SK-N-SH treated with all-trans-retinoic acid at 6 μM for 48 hours (cell line): ENCODE data around the gene DNAJC24.

ENCODE experiments used
- PPARA ChIP-seq: fragments of 250-450 bp; sonication (Bioruptor Pico); IDR thresholded peaks from 2 replicates; pipeline ENCODE4 v1.5.0; 2020; ENCODE audit warnings: mild to moderate bottlenecking, borderline replicate concordance
- ZNF70 ChIP-seq: fragments of 450-650 bp; formaldehyde crosslinking; IDR thresholded peaks from 2 replicates; pipeline ENCODE4 v1.5.0; 2020; ENCODE audit warnings: mild to moderate bottlenecking, moderate library complexity

- no peak for TF ChIP-seq PPARA
- TF ChIP-seq ZNF70 (CRISPR knock-in tag) = no peak
Observed at GRCh38 chr11:31327417-31327816, 42.2 kb upstream of the DNAJC24 start.
